GM21576 (cell line): ENCODE results near the gene GDAP1L1.
"Not testable (repeated sequence)": the region's sequence is repeated elsewhere in the genome, so short reads cannot be mapped to it uniquely, and the experiment has no call there.

Experiments
- ATAC-seq: cut with Tn5 transposase; IDR thresholded peaks from one replicate; pipeline ENCODE4 v1.9.1; 2021; ENCODE audit warnings: mild to moderate bottlenecking, moderate library complexity; ENCODE audit not compliant: unreplicated experiment

The GDAP1L1 gene

DNA sequence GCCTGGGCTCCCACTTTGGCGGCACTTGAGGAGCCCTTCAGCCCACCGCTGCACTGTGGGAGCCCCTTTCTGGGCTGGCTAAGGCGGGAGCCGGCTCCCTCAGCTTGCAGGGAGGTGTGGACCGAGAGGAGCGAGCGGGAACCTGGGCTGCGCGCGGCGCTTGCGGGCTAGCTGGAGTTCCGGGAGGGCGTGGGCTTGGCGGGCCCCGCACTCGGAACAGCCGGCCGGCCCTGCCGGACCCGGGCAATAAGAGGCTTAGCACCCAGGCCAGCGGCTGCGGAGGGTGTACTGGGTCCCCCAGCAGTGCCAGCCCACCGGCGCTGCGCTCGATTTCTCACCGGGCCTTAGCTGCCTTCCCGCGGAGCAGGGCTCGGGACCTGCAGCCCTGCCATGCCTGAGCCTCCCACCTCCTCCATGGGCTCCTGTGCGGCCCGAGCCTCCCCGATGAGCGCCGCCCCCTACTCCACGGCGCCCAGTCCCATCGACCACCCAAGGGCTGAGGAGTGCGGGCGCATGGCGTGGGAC lies 52.0 kb downstream of the GDAP1L1 start:
- ATAC-seq: not testable (repeated sequence)

- no peak for ATAC-seq
These were observed 54.2 kb downstream of the GDAP1L1 start for GRCh38 chr20:44301285-44301684.

DNA sequence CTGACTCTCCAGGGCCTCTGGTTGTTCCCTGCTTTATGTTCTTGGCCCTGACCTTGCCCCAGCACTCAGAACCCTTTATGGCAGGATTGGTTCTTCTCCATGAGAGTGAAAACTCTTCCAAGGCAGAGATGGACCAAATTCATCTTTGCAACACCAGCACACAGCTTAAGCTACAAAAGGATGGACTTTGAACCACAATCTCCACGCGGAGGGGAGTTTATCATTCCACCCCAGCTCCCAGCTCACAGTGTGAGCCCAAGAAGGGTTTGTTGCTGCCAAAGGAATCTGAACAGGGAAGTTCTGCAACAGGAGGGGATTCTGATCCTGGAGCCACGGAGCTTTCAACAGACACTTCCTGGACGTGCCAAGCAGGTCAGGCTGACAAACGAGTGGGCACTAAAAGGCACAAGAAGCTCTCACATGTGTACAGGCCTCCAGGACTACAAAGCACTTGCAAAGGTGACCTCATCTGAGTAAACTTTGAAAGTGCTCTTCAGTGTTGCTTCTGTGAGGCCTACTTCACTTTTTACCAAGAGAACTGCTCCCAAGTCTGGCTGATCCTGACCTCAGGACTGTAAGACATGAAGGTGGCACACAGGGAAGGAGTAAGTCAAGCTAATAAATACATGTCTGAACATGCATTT lies 55.0 kb downstream of the GDAP1L1 start:
- ATAC-seq: no peak

DNA sequence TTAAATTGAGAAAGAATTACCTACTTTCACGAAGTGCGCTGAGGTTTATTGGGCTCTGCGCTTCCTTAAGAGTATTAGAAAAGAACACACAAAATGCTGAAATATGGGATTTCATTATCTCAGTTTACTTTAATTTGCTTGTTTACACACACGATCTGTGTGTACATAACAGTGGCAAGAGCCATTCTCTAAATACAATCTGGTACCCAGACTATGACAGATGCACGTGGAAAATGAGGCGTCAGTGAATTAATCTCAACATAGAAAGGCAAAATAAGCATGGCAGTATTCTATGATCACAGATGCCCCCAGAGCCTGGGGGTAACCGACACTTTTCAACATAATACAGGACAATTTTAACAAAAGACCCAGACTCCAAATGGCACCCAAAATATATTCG lies 55.6 kb downstream of the GDAP1L1 start:
- ATAC-seq: no peak

- ATAC-seq: no peak
These were observed 57.3 kb downstream of the GDAP1L1 start for GRCh38 chr20:44304383-44304782.

DNA sequence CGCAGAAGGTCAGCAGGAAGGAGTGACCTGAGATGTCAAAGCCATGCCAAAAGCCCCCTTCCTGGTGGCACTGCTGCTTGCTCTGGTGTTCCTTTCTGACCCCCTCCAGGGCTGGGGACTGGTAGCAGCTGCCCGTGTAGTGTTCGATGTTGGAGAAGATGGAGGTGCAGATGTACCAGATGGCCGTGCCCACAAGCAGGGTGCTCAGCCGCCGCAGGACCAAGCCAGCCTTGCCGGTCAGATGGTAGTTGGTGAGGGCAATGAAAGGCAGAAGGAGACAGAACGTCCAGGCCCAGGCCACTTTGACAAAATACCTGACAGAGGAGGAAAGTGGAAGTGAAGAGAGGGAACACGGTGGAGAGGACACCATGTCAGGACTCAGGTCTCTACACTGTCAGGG lies 59.8 kb downstream of the GDAP1L1 start:
- ATAC-seq: no peak

- peak; percentile 13 for ATAC-seq
These were observed 62.9 kb downstream of the GDAP1L1 start for GRCh38 chr20:44309763-44310663.

DNA sequence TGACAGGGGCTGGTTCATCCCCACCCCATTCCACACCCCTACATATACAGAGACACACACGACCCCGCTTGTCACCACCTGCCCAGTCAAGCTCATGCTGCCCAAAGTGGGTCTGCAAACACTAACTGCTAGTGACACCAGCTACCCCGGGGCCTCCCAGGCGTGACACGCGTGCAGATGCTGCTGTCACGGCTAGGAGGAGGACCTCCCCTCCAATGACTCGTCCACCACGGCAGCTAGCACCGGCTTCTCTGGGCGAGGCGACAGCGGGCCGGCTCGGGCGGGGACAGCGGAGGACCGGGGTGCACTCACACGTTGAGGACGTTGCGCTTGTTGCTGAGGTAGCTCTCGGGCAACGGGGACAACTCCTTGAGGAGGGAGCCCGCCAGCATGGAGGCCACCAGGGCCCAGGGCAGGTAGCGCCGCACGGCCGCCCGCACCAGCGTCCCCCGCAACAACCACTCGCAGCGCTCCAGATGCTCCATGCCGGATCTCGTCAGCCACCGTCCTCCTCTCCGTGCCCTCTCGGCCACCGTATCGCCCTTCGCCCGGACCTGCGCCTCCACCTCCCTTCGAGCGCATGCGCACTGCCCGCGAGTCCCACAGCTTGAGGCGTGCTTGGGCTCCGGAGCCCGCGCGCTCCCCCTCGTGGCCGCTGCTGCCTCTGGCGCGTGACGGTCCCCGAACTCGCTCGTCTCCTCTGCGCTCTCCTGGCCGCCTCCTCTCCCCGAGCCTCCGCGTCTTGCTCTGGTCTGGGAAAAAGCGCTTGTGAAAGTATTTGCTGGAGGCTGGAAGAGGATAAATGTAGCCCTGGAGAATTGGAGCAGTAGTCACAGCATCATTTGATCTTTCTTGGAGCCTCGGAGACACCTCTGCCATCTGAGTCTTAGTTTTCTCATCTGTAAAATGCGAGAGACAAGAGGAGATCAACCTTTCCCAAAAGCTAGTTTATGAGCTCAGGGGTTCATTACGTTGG lies 63.8 kb downstream of the GDAP1L1 start, which contains the start of gene FITM2:
FITM2 (minus strand) TSS at position 539 of the 976 bp plus-strand sequence; CDS start at position 485, 54 bp downstream.
- ATAC-seq: peak; percentile 85

- ATAC-seq: no peak
These were observed 67.8 kb downstream of the GDAP1L1 start for GRCh38 chr20:44314870-44315269.

DNA sequence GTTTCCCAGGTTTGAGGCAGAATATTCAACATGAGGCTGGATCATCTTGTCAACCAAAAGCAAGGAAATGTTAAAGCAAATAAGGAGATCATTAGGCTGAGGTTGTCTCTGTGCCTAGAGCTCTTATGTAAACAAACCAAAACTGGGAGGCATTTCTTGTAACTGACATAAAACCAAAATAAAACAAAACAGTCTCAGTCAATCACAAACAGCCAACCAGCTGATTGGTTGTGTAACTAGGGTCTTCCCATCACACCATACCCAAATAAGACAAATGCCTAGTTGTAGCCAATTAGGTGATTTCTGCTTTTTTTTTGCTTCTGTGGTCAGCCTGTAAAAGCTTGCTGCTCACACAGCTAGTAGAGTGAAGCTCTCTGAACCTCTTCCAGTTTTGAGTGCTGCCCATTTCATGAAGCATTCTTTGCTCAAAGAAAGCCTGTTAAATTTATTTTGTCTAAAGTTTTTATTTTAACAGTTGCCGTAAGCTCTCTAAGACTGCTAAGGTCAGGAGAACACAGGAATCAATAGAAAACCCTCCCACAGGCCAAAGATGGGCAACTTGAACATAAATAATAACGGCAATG lies 72.8 kb downstream of the GDAP1L1 start:
- ATAC-seq: no peak

GRCh38 chr20:44324343-44324742 lies 77.2 kb downstream of the GDAP1L1 start:
- ATAC-seq: no peak

- no peak for ATAC-seq
These were observed 79.5 kb downstream of the GDAP1L1 start for GRCh38 chr20:44326391-44327159.

DNA sequence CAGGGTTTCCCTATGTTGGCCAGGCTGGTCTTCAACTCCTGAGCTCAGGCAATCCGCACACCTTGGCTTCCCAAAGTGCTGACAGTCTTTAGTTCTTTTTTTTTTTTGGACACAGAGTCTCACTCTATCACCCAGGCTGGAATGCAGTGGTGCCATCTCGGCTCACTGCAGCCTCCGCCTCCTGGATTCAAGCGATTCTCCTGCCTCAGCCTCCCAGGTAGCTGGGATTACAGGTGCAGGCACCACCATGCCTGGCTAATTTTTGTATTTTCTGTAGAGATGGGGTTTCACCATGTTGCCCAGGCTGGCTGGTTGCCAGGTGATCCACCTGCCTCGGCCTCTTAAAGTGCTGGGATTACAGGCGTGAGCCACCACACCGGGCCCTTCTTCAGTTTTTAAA lies 80.6 kb downstream of the GDAP1L1 start:
- not testable (repeated sequence) for ATAC-seq

GRCh38 chr20:44328428-44328827 lies 81.3 kb downstream of the GDAP1L1 start:
- no peak for ATAC-seq
